M059J (cell line): ENCODE data around the gene NR5A2. TPM values are rescaled to one million over a fixed set of nuclear protein-coding genes. Genes with fewer than 3 reads are reported as not detected.

Experiments
- DNase-seq: peaks from one replicate; pipeline ENCODE4 v3.0.0-alpha.2; 2012; ENCODE audit warnings: low read depth
- total RNA-seq: library from RNA; depleted of rRNA; stranded (reverse); fragments of >200 nt; shearing (Covaris generic); gene quantifications from 2 replicates; pipeline ENCODE4 v1.2.3, GENCODE V29; 2014

Gene NR5A2
- total RNA-seq, 1 experiment from 2014 or later: 0.47 TPM

- no peak for DNase-seq
Measured at GRCh38 chr1:200124309-200124708, 96.8 kb downstream of the NR5A2 start.

GRCh38 chr1:200128081-200128480 is 100.6 kb downstream of the NR5A2 start:
- DNase-seq: no peak

DNA sequence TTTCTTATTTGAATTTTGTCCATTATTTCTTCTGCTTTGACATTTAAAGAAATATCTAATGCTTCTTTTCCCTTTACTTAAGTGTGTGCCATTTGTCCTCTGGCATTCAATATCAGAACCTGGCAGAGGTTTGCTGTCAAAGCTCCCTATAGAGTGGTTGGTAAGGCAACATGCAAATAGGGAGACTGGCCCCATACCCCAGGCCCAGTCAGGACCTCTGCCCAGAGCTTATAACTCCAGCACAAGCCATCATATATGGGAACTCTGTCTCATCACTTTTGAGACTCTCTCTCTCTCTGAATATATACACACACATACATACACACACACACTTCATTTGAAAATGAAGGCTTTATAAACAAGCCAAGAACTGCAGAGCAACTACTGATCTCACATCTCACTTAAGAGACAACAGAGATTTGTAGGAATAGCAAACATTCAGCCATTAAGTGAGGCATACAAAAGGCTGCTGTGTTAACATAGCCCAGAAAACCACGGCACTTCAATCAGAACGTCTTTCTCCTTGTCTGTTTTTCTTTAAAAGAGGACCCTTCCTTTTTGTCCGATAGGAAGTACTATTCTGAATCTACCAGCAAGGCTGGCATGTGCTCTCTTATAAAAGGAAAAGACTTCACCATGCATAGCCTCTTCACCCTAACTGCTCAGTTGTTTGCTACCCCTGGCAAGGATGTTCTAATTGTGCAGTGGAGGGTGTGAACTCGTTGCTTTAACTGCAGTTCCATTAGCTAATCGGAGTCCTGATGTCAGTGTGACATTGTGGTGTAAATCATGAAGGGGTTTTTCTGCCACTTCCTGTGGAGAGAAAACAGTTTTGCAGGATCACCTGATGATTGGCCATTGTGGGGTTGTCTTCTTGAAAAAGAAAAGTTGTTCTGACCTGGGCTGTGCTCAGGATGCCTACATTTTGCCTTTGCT is 101.7 kb downstream of the NR5A2 start:
- no peak for DNase-seq

DNA sequence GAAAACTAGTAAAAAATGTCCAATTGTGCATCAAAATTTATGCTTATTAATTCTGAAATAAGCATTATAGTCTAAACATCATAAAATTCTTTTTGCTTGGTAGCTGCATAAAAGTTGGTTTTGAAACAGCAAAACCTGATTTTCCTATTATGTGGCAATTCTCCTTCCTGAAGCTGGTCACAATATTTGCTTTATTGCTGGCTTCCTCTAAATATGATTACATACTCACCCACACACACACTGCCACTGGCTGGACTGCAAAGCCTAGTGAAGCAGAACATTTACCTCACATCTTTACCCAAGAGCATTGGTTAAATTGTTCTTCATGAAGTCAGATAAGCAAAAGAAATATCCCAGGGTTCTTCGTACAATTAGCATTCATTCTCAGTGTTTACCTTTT is 103.0 kb downstream of the NR5A2 start:
- no peak for DNase-seq

DNA sequence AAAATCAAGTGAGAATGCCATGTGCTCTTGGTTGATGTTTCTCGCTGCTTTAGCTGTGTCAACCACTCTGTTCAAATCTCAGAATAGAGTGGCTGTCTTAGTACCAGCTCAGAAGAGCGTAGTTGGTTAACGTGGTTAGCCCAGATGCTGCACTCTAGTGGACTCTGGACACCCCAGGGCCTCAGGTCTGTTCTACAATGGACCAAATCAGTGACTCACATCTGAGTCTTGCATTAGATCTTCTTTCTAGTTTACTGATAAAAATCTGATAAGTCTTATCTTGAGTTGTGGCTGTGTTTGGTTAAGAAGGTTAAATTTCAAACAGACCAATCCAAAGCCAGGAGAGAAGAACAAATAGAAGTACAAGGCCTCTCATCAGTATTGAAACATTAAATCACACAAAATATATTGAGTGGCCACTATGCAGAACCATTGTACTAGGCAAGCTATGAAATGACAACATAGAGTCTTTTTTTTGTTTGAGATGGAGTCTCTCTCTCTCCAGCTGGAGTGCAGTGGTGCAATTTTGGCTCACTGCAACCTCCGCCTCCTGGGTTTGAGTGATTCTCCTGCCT is 104.1 kb downstream of the NR5A2 start:
- peak; percentile 88 for DNase-seq

GRCh38 chr1:200133123-200133522 is 105.6 kb downstream of the NR5A2 start:
- DNase-seq: no peak

DNA sequence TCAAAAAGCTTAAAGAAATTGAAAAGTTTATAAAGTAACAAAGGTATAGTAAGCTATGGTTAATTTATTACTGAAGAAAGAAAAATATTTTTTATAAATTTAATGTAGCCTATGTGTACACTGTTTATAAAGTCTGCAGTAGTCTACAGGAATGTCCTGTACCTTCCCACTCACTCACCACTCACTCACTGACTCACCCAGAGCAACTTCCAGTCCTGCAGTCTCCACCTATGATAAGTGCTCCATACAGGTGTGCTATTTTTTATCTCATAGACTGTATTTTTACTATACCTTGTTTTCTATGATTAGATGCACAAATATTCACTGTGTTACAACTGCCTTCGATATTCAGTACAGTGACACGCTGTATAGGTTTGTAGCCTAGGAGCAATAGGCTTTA is 106.6 kb downstream of the NR5A2 start:
- no peak for DNase-seq

DNA sequence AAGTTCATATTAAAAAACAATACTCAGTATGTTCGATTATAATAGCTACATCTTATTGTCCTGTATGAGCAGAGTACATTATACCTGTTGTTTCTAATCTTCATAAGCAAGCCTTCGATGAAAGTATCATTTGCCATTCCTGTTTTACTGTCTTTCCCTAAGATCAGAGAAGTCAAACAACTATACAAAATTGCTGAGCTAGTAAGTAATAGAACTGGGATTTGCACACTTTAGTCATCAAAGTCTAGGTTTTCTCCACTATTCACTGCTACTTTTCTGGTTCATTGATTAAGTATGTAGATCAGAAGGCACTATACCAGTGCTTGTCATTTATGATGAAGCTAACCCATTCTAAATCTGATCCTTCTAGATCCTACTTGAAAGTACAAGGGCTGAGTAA is 108.9 kb downstream of the NR5A2 start:
- no peak for DNase-seq

DNA sequence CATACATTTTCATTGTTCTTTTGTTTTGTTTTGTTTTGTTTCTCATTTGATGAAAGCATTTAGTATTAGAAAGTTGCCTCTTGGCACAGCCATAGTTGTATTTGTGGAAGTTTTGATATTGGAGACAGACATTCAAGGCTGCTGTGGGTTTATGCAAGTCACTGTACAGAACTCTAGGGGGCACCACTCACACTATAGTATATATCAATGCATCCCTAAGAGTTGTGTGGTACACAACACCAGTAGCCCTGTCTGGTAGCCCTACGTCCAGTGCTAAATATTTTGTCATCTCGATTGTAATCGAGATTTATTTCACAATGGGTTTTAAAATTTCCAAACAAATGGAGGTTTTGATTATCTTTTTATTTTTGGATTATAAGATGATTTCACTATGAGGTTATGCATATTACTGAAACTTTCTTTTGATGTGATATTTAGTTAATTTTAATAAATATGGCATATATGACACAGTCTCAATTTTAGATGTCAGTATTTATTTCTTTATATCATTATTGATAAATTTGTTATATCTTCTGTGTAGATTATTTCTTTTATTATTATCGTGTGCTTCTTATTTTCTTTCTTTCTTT is 112.2 kb downstream of the NR5A2 start:
- DNase-seq: peak; percentile 67

- no peak for DNase-seq
Measured at GRCh38 chr1:200143347-200143746, 115.8 kb downstream of the NR5A2 start.

GRCh38 chr1:200146100-200146499 is 118.6 kb downstream of the NR5A2 start:
- DNase-seq: no peak

- DNase-seq: no peak
Measured at GRCh38 chr1:200147094-200147493, 119.6 kb downstream of the NR5A2 start.

- no peak for DNase-seq
Measured at GRCh38 chr1:200147742-200148141, 120.2 kb downstream of the NR5A2 start.

- DNase-seq: no peak
Measured at GRCh38 chr1:200150006-200150405, 122.5 kb downstream of the NR5A2 start.

DNA sequence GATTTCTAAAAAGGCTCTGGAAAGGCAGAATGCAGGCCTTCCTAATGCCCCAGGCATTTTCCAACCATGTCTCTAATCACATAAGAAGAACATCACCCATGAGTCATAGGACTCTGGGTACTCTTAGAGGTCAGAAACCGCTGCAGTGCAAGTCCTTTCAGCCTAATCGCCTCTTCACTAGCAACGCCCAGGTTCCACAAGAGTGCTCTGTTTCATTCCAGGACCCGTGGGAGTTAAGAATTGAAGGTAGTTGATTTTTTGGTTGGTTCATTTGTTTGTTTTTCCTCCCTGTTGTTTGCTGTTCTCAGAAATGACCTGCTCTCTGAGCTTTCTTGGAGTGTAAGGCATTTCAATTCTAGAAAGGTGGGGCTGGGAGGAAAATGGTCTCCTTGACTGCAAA is 123.2 kb downstream of the NR5A2 start:
- peak; percentile 96 for DNase-seq

GRCh38 chr1:200152336-200152735 is 124.8 kb downstream of the NR5A2 start:
- DNase-seq: no peak

- DNase-seq: no peak
Measured at GRCh38 chr1:200153277-200154055, 126.0 kb downstream of the NR5A2 start.

- peak; percentile 27 for DNase-seq
Measured at GRCh38 chr1:200154069-200154767, 126.7 kb downstream of the NR5A2 start.

- DNase-seq: no peak
Measured at GRCh38 chr1:200157715-200158114, 130.2 kb downstream of the NR5A2 start.

DNA sequence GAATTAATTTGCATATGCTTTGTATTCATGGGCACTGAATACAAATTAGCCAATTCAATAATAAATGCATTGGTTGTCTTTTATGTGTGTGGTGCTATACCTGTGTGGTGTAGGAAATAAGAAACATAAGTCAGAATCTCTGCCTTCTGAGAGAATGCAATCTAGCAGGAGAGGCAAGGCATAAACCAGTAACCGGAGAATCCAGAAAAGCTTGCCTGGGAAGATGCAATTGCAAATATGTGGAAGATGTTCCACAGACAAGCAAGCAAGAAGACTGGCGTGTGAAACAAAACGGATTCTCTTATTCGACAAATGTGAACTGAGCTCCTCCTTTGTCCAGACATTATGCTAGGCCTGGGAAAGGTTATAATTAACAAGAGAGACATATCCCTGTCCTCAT is 134.3 kb downstream of the NR5A2 start:
- DNase-seq: no peak

GRCh38 chr1:200162258-200162657 is 134.7 kb downstream of the NR5A2 start:
- DNase-seq: no peak

- no peak for DNase-seq
Measured at GRCh38 chr1:200162877-200163276, 135.4 kb downstream of the NR5A2 start.
